Suprapubic skin (tissue), 4 donors: ENCODE measurements around the gene PEX3. TPM values are rescaled to one million over a fixed set of nuclear protein-coding genes. Genes with fewer than 3 reads are reported as not detected.
"Not testable (repeated sequence)": the region's sequence is repeated elsewhere in the genome, so short reads cannot be mapped to it uniquely, and the experiment has no call there.

Experiments used
- DNase-seq, 2 donors: peaks; one replicate each; pipeline ENCODE4 v3.0.0-alpha.2; 2019; ENCODE audit warnings: low spot score in 2 of 2
- H3K27ac ChIP-seq: fragments of 200-600 bp; sonication (generic); one replicate; pipeline ENCODE4 v1.5.1; 2019
- H3K27me3 ChIP-seq: fragments of 200-600 bp; sonication (generic); one replicate; pipeline ENCODE4 v1.5.1; 2019
- H3K36me3 ChIP-seq: fragments of 200-600 bp; sonication (generic); one replicate; pipeline ENCODE4 v1.5.1; 2019
- H3K4me1 ChIP-seq: fragments of 200-600 bp; sonication (generic); one replicate; pipeline ENCODE4 v1.5.1; 2019
- H3K4me3 ChIP-seq: fragments of 200-600 bp; sonication (generic); one replicate; pipeline ENCODE4 v1.5.1; 2019; ENCODE audit warnings: mild to moderate bottlenecking
- H3K9me3 ChIP-seq: fragments of 200-600 bp; sonication (generic); one replicate; pipeline ENCODE4 v1.5.1; 2019
- EP300 ChIP-seq: sonication (generic); formaldehyde crosslinking; IDR thresholded peaks from one replicate; pipeline ENCODE4 v1.6.1; 2017; ENCODE audit warnings: antibody characterized with exemption
- POLR2A ChIP-seq, 2 donors: fragments of 450-650 bp; IDR thresholded peaks; one replicate each; pipeline ENCODE4 v1.6.1; 2017; ENCODE audit warnings: antibody characterized with exemption in 2 of 2, mild to moderate bottlenecking in 2 of 2, moderate library complexity in 2 of 2
- POLR2AphosphoS5 ChIP-seq, 3 donors: sonication (generic); formaldehyde crosslinking; IDR thresholded peaks; one replicate each; pipeline ENCODE4 v1.6.1; 2017; ENCODE audit warnings: antibody characterized with exemption in 3 of 3
- WGBS: methylation state at CpG from one replicate; pipeline ENCODE4 v1.1.5; 2018; 5-methylcytosine and 5-hydroxymethylcytosine counted together
- total RNA-seq, 4 donors: library from RNA; depleted of rRNA; stranded (reverse); fragments of >200 nt; gene quantifications; one replicate each; pipeline ENCODE4 v1.1.0, GENCODE V29; 2016
- TF ChIP-seq, protein P1 (sequence below), 2 donors: fragments of 200-600 bp in 1 of 2; fragments of 450-650 bp in 1 of 2; sonication (generic) in 1 of 2; IDR thresholded peaks; one replicate each; pipeline ENCODE4 v1.5.1; 2016 to 2019; ENCODE audit warnings: antibody characterized with exemption in 2 of 2, mild to moderate bottlenecking in 1 of 2, moderate library complexity in 1 of 2

Gene PEX3
- total RNA-seq, 4 donors from 2014 or later = 22.3 to 29.0 (median 24.2) TPM

DNA sequence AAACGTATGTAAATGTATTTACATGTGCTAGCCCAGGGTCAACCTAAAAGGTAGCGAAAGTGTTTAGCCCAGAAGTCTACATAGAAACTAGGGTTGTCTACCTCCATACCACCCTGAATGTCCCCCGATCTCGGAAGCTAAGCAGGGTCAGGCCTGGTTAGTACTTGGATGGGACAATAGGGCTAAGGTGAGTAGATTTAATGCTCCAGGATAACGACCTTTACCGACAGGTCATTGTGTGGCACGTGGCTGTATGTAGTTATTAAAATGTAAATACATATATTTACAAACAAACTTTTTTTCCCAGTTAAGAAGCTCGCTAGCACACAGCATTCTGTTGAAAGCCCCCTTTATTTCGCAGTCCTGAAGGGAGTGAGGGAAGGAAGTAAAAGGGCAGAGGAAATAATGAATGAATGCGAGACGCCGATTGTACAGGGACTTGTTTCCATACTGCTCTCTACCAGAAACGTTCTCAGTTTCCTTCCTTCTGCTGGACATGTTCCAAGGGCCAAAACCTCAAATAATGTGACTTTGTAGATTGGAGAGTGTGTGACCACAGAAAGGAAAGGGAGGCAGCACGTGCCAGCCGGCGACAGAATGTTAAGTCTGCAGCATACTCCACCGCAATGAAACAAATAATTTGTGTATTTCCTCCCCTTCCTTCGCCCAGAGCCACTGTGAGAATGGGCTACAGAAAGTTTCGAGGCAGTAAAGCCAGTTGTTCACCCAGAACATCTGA lies 722 bp upstream of the PEX3 start:
- Histone ChIP-seq H3K4me1 (peaks cover 29% of the 10 kb centered on the region), H3K36me3 (peaks cover 3% of the 10 kb centered on the region), H3K27ac (peak overlapping the region; percentile 73), H3K4me3 (peak overlapping the region; percentile 82), H3K27me3 (no peaks in the 10 kb centered on the region), H3K9me3 (no peaks in the 10 kb centered on the region)
- 6% methylated on average over 19 of the region's 19 CpGs for WGBS
- DNase-seq = no peak
- TF ChIP-seq EP300 = no peak
- TF ChIP-seq, protein P1, sequence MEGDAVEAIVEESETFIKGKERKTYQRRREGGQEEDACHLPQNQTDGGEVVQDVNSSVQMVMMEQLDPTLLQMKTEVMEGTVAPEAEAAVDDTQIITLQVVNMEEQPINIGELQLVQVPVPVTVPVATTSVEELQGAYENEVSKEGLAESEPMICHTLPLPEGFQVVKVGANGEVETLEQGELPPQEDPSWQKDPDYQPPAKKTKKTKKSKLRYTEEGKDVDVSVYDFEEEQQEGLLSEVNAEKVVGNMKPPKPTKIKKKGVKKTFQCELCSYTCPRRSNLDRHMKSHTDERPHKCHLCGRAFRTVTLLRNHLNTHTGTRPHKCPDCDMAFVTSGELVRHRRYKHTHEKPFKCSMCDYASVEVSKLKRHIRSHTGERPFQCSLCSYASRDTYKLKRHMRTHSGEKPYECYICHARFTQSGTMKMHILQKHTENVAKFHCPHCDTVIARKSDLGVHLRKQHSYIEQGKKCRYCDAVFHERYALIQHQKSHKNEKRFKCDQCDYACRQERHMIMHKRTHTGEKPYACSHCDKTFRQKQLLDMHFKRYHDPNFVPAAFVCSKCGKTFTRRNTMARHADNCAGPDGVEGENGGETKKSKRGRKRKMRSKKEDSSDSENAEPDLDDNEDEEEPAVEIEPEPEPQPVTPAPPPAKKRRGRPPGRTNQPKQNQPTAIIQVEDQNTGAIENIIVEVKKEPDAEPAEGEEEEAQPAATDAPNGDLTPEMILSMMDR (IDR thresholded peaks at IDR 0.05) = no peak
- no peak for TF ChIP-seq POLR2A (IDR thresholded peaks at IDR 0.05)
- TF ChIP-seq POLR2AphosphoS5 (IDR thresholded peaks at IDR 0.05) = no peak

DNA sequence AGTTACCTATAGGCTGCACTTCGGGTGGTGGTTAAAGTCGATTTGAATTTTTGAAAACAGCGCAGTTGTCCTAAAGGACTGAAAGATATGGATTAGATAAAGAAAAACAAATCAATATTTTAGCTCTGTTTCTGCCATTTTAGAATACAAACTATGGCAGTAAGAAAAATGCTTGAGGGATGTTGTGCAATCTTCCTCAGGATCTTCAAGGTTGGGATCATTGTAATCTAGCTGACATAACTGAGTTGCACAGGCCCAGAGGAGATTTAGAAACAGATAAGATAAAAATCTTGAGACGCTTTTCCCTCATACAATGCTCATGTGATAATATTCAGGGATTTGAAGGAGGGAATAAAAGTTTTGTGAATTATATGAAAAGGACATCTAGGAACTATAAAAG lies 926 bp downstream of the PEX3 start:
- DNase-seq = no peak
- Histone ChIP-seq H3K27me3 (no peaks in the 10 kb centered on the region), H3K9me3 (no peaks in the 10 kb centered on the region), H3K4me1 (peaks cover 33% of the 10 kb centered on the region), H3K27ac (peak overlapping the region; percentile 73), H3K4me3 (peak overlapping the region; percentile 82), H3K36me3 (peaks cover 3% of the 10 kb centered on the region)
- 30% methylated on average over 4 of the region's 4 CpGs for WGBS
- TF ChIP-seq POLR2AphosphoS5 (IDR thresholded peaks at IDR 0.05) (no peak), EP300 (no peak), POLR2A (IDR thresholded peaks at IDR 0.05) (no peak)
- TF ChIP-seq, protein P1 (IDR thresholded peaks at IDR 0.05) = no peak

DNA sequence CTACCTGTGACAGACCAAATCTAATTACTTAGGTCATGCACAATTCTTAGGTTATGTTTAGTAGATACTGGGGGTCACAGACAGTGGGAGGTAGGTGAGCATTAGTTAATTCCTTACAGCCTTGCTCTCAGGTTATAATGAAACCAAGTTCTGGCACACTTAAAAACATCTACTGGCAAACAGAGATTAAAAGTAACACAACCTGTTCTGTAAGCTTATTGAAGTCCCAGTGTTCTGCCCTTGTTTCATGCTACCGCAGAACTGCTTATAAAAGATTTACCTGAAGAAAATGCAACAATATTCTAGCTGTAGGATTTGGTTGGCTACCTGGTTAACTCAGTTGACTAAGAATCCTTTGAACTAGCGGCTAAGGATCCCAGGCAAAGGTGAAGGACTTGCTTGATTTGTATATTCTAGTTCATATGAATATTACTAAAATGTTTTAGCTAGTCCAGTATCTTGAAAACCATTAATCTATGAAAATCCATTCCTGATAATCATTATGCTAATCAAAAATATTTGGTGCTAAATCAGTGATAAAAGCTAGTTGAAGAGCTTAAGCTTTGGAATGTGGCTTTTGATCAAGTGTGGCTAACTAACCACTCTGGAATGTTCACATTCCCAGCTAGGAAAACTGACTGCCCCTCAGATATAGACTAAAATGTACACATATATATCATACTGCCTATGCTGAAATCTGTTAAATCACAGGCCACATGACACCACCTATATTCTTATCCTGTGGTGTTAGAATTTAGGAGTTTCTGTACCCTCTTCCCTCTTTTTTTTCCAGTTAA lies 7.2 kb downstream of the PEX3 start:
- no peak overlapping the region for H3K4me3 ChIP-seq
- WGBS = 71% methylated on average over 2 of the region's 2 CpGs
- no peaks in the 10 kb centered on the region for H3K27me3 ChIP-seq
- H3K36me3 ChIP-seq = peaks cover 18% of the 10 kb centered on the region
- DNase-seq = no peak
- H3K27ac ChIP-seq = no peak overlapping the region
- TF ChIP-seq EP300 (no peak), POLR2A (IDR thresholded peaks at IDR 0.05) (no peak), POLR2AphosphoS5 (IDR thresholded peaks at IDR 0.05) (no peak)
- TF ChIP-seq, protein P1 (IDR thresholded peaks at IDR 0.05) = no peak
- peaks cover 19% of the 10 kb centered on the region for H3K4me1 ChIP-seq
- no peaks in the 10 kb centered on the region for H3K9me3 ChIP-seq

DNA sequence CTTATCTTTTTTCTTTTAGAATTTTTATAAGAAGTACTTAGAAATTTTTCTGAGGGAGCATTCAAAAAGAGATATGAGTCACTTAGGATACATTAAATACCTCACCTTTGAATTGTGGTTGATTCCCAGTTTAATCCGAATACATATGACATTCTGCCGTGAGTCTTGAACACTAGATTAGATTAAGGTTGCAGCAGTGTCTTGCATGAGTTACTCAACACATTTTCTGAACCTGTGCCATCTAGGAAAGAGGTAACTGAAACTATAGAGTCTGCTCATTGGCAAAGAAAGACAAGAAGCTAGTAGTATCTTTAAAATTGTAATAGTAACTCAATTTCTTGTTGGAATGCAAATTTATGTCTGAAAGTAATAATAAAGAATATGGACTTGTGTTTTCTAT lies 14.9 kb downstream of the PEX3 start:
- H3K4me1 ChIP-seq = no peaks in the 10 kb centered on the region
- no peak overlapping the region for H3K4me3 ChIP-seq
- WGBS = 87% methylated on average over 2 of the region's 2 CpGs
- DNase-seq = no peak
- H3K27me3 ChIP-seq = no peaks in the 10 kb centered on the region
- TF ChIP-seq POLR2AphosphoS5 (IDR thresholded peaks at IDR 0.05) = no peak
- no peak for TF ChIP-seq EP300
- TF ChIP-seq, protein P1 (IDR thresholded peaks at IDR 0.05) = no peak
- TF ChIP-seq POLR2A (IDR thresholded peaks at IDR 0.05) = no peak
- peaks cover 40% of the 10 kb centered on the region for H3K36me3 ChIP-seq
- no peaks in the 10 kb centered on the region for H3K9me3 ChIP-seq
- H3K27ac ChIP-seq = no peak overlapping the region

DNA sequence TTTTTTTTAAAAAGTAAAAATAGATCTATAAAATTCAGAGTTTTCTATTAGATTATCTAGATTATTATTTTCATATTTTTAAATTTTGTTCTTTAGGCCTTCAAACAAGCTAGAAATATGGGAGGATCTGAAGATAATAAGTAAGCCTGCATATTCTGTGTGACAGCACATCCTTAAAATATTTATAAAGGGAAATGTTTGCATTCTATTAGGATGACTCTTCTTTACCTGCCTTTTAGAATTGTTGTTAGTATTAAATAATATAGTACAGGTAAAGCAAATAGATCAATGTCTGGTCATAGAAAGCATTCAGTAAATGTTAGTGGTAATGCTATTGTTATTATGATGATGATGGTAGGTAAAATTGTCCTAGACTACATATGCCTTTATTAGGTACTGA lies 17.4 kb downstream of the PEX3 start:
- no peak for DNase-seq
- Histone ChIP-seq H3K9me3 (no peaks in the 10 kb centered on the region), H3K27ac (no peak overlapping the region), H3K4me3 (no peak overlapping the region), H3K36me3 (peaks cover 38% of the 10 kb centered on the region), H3K27me3 (no peaks in the 10 kb centered on the region), H3K4me1 (no peaks in the 10 kb centered on the region)
- TF ChIP-seq, protein P1 (IDR thresholded peaks at IDR 0.05) = no peak
- TF ChIP-seq EP300 = no peak
- TF ChIP-seq POLR2A (IDR thresholded peaks at IDR 0.05) = no peak
- no peak for TF ChIP-seq POLR2AphosphoS5 (IDR thresholded peaks at IDR 0.05)

DNA sequence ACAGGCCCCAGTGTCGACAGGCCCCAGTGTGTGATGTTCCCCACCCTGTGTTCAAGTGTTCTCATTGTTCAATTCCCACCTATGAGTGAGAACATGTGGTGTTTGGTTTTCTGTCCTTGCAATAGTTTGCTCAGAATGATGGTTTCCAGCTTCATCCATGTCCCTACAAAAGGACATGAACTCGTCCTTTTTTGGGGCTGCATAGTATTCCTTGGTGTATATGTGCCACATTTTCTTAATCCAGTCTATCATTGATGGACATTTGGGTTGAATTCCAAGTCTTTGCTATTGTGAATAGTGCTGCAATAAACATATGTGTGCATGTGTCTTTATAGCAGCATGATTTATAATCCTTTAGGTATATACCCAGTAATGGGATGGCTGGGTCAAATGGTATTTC lies 18.2 kb downstream of the PEX3 start:
- H3K27ac ChIP-seq, H3K27me3 ChIP-seq, H3K9me3 ChIP-seq, DNase-seq, H3K4me3 ChIP-seq, H3K4me1 ChIP-seq: not testable (repeated sequence)
- WGBS = 85% methylated on average over 2 of the region's 2 CpGs
- H3K36me3 ChIP-seq = peaks cover 40% of the 10 kb centered on the region
